WTC11 (cell line): Measurements from ENCODE around the gene OR10C1.

Source experiments
- SP1 ChIP-seq: sonication (generic); formaldehyde crosslinking; conservative IDR thresholded peaks from 2 replicates; pipeline ENCODE4 v1.8.1; 2022; ENCODE audit warnings: missing genetic modification reagents
- TF ChIP-seq, protein P1 (sequence below): fragments of 250-450 bp; sonication (Bioruptor Pico); IDR thresholded peaks from 2 replicates; pipeline ENCODE4 v1.9.0; 2021; ENCODE audit warnings: moderate library complexity, mild to moderate bottlenecking, inconsistent platforms, borderline replicate concordance

DNA sequence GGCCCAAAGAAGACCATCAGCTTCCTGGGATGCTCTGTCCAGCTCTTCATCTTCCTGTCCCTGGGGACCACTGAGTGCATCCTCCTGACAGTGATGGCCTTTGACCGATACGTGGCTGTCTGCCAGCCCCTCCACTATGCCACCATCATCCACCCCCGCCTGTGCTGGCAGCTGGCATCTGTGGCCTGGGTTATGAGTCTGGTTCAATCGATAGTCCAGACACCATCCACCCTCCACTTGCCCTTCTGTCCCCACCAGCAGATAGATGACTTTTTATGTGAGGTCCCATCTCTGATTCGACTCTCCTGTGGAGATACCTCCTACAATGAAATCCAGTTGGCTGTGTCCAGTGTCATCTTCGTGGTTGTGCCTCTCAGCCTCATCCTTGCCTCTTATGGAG, 22.9 kb downstream of the OR10C1 start:
- no peak for TF ChIP-seq SP1 (CRISPR knock-in tag)
- TF ChIP-seq, protein P1, sequence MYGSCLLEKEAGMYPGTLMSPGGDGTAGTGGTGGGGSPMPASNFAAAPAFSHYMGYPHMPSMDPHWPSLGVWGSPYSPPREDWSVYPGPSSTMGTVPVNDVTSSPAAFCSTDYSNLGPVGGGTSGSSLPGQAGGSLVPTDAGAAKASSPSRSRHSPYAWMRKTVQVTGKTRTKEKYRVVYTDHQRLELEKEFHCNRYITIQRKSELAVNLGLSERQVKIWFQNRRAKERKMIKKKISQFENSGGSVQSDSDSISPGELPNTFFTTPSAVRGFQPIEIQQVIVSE (CRISPR knock-in tag), result no peak
